ENCODE measurements around the gene C1orf35.

GRCh38 chr1:228104526-228105269, 1.6 kb upstream of the C1orf35 start:
- no peak for TF ChIP-seq CTCF (IDR thresholded peaks at IDR 0.05)
- no peak for TF ChIP-seq POLR2A (IDR thresholded peaks at IDR 0.05)
